GM20431 (cell line): Measurements from ENCODE around the gene SLC44A3.
"Not testable (repeated sequence)": the region's sequence is repeated elsewhere in the genome, so short reads cannot be mapped to it uniquely, and the experiment has no call there.

Experiments
- in situ Hi-C: fragments of 300-500 bp; cut with MseI, MboI; formaldehyde crosslinking; loops from one replicate; pipeline ENCODE4 v1.15.0; 2020; ENCODE audit warnings: low sequenced_read_pairs; ENCODE audit not compliant: unreplicated experiment

The SLC44A3 gene

GRCh38 chr1:94926126-94926914, 106.2 kb downstream of the SLC44A3 start:
- in situ Hi-C loops: no loop called here

- in situ Hi-C loops: no loop called here
These were observed 106.8 kb downstream of the SLC44A3 start, which contains the start of gene CNN3 for GRCh38 chr1:94926915-94927404. TSS of gene CNN3 (minus strand) at chr1:94927110. CDS start at chr1:94926894, 216 bp downstream.

GRCh38 chr1:94927405-94928175, 107.4 kb downstream of the SLC44A3 start:
- in situ Hi-C loops: no loop called here

- in situ Hi-C loops: no loop called here
These were observed 108.3 kb downstream of the SLC44A3 start for GRCh38 chr1:94928293-94928939.

- in situ Hi-C loops: no loop called here
These were observed 109.4 kb downstream of the SLC44A3 start for GRCh38 chr1:94929351-94930217.

GRCh38 chr1:94931254-94931841, 111.2 kb downstream of the SLC44A3 start:
- in situ Hi-C loops: no loop called here

- in situ Hi-C loops: no loop called here
These were observed 114.4 kb downstream of the SLC44A3 start for GRCh38 chr1:94934551-94934950.

- in situ Hi-C loops: no loop called here
These were observed 114.9 kb downstream of the SLC44A3 start for GRCh38 chr1:94935034-94935433.

GRCh38 chr1:94935476-94935875, 115.3 kb downstream of the SLC44A3 start:
- in situ Hi-C loops: no loop called here

GRCh38 chr1:94936861-94937620, 116.9 kb downstream of the SLC44A3 start:
- in situ Hi-C loops: no loop called here

GRCh38 chr1:94937820-94938219, 117.7 kb downstream of the SLC44A3 start:
- in situ Hi-C loops: no loop called here

- in situ Hi-C loops: no loop called here
These were observed 120.6 kb downstream of the SLC44A3 start for GRCh38 chr1:94940738-94941137.

GRCh38 chr1:94941480-94941879, 121.3 kb downstream of the SLC44A3 start:
- in situ Hi-C loops: not testable (repeated sequence)

- in situ Hi-C loops: no loop called here
These were observed 122.3 kb downstream of the SLC44A3 start for GRCh38 chr1:94942171-94943128.
